K562 (cell line): ENCODE measurements around the gene MTA1. TPM values are rescaled to one million over a fixed set of nuclear protein-coding genes. Genes with fewer than 3 reads are reported as not detected.

Experiments used
- ATAC-seq: fragments of 200-7000 bp; cut with Tn5 transposase; 3 replicates; pipeline ENCODE4 v1.9.1; 2020; ENCODE audit warnings: moderate library complexity
- BruUV-seq: library from RNA; stranded (reverse); fragments of 400-500 nt; replicated peaks from 2 replicates; lab custom pipeline; 2021; lab: Mats Ljungman, UMichigan
- CTCF ChIA-PET: fragments of 300-600 bp; formaldehyde crosslinking; extraction: SDS; loops from one replicate; lab custom pipeline; 2021; ENCODE audit warnings: low intra/inter-chr PET ratio; lab: Yijun Ruan, JAX
- POLR2A ChIA-PET: fragments of 300-600, 350-650 bp; sonication (Branson Sonifier 250); formaldehyde crosslinking; extraction: SDS; loops from one replicate; lab custom pipeline; 2021; ENCODE audit warnings: antibody characterized with exemption, inconsistent platforms; lab: Yijun Ruan, JAX
- DNase-seq, 4 experiments: peaks; one replicate each; pipeline versions ENCODE4 v3.0.0 to v3.0.0-alpha.2; 2011 to 2018; ENCODE audit warnings: low spot score in 3 of 4, mixed read lengths in 3 of 4; ENCODE audit errors: extremely low read depth in 1 of 4
- FAIRE-seq: peaks from 2 replicates; lab custom pipeline; 2011; peaks lifted over from hg19 to GRCh38; lab: Jason Lieb, UNC
- H2AFZ ChIP-seq: 2 replicates; pipeline ENCODE4 v1.6.0; 2011; ENCODE audit warnings: low read depth, low read length, control low read depth, inconsistent platforms
- H3K27ac ChIP-seq: fragments of 200-600 bp; 3 replicates; pipeline ENCODE4 v1.8.0; 2011; ENCODE audit warnings: low read depth, mild to moderate bottlenecking, control low read depth, inconsistent platforms, low read length, moderate library complexity, mixed read lengths; ENCODE audit errors: extremely low read depth
- H3K27me3 ChIP-seq, 2 experiments: fragments of 300-600 bp in 1 of 2; 2 replicates in 1 of 2; 3 replicates in 1 of 2; pipeline versions ENCODE4 v1.6.0 to v1.8.0; 2011; ENCODE audit warnings: inconsistent platforms in 2 of 2, low read length in 2 of 2, mild to moderate bottlenecking in 1 of 2, mixed read lengths in 1 of 2, moderate library complexity in 1 of 2; ENCODE audit not compliant: control insufficient read depth in 2 of 2, insufficient read depth in 2 of 2
- H3K36me3 ChIP-seq: fragments of 300-600 bp; 3 replicates; pipeline ENCODE4 v1.8.0; 2011; ENCODE audit warnings: mild to moderate bottlenecking, low read length, inconsistent platforms; ENCODE audit not compliant: control insufficient read depth, insufficient read depth
- H3K4me1 ChIP-seq, 2 experiments: fragments of 200-600 bp in 1 of 2; replicated peaks in 1 of 2; 2 replicates in 1 of 2; 3 replicates in 1 of 2; pipeline versions ENCODE4 v1.5.1 to v1.8.0; 2011; ENCODE audit warnings: inconsistent platforms in 2 of 2, low read length in 2 of 2, mild to moderate bottlenecking in 1 of 2, mixed read lengths in 1 of 2, moderate library complexity in 1 of 2; ENCODE audit not compliant: control insufficient read depth in 2 of 2, insufficient read depth in 2 of 2
- H3K4me2 ChIP-seq: 2 replicates; pipeline ENCODE4 v1.6.1; 2011; ENCODE audit warnings: low read length, control low read depth, inconsistent platforms, mixed read lengths; ENCODE audit not compliant: insufficient read depth
- H3K4me3 ChIP-seq: fragments of 200-600 bp; sonication (generic), shearing (Covaris generic); 2 replicates; pipeline ENCODE4 v1.5.1; 2016; ENCODE audit warnings: control low read depth, inconsistent platforms
- H3K79me2 ChIP-seq: fragments of 200-600 bp; 3 replicates; pipeline ENCODE4 v1.8.0; 2011; ENCODE audit warnings: low read length, inconsistent platforms; ENCODE audit not compliant: control insufficient read depth, insufficient read depth
- H3K9ac ChIP-seq, 2 experiments: 2 replicates each; pipeline versions ENCODE4 v1.6.0 to v1.6.1; 2011; ENCODE audit warnings: low read depth in 2 of 2, low read length in 2 of 2, control low read depth in 1 of 2, inconsistent platforms in 1 of 2, mild to moderate bottlenecking in 1 of 2, mixed read lengths in 1 of 2; ENCODE audit not compliant: insufficient read depth in 1 of 2
- H3K9me1 ChIP-seq: one replicate; pipeline ENCODE4 v1.6.0; 2011; ENCODE audit warnings: inconsistent platforms, mild to moderate bottlenecking, low read length, moderate library complexity; ENCODE audit not compliant: control insufficient read depth, insufficient read depth
- H3K9me3 ChIP-seq: replicated peaks from 2 replicates; pipeline ENCODE4 v1.5.1; 2011; ENCODE audit warnings: low read depth, low read length, inconsistent platforms; ENCODE audit not compliant: control insufficient read depth, insufficient read depth
- H4K20me1 ChIP-seq: replicated peaks from 2 replicates; pipeline ENCODE4 v1.6.1; 2011; ENCODE audit warnings: low read length, inconsistent platforms, mixed read lengths; ENCODE audit not compliant: control insufficient read depth, insufficient read depth
- BDP1 ChIP-seq: IDR thresholded peaks from 3 replicates; pipeline ENCODE4 v1.6.1; 2011; ENCODE audit not compliant: insufficient read length, insufficient read depth
- CEBPZ ChIP-seq: fragments of 150-350 bp; IDR thresholded peaks from 2 replicates; pipeline ENCODE4 v1.6.1; 2014; ENCODE audit warnings: low read depth, mild to moderate bottlenecking, low read length, borderline replicate concordance
- CTBP1 ChIP-seq: fragments of 450-650 bp; IDR thresholded peaks from 2 replicates; pipeline ENCODE4 v1.6.1; 2016; ENCODE audit warnings: borderline replicate concordance
- DACH1 ChIP-seq: fragments of 450-650 bp; IDR thresholded peaks from 2 replicates; pipeline ENCODE4 v1.6.1; 2018; ENCODE audit not compliant: partially characterized antibody
- E2F6 ChIP-seq, 2 experiments: IDR thresholded peaks; 2 replicates each; pipeline ENCODE4 v1.6.1; 2011; ENCODE audit warnings: borderline replicate concordance in 1 of 2, control low read depth in 1 of 2, low read depth in 1 of 2, low read length in 1 of 2, mild to moderate bottlenecking in 1 of 2, mixed read lengths in 1 of 2, moderate library complexity in 1 of 2; ENCODE audit not compliant: insufficient read depth in 1 of 2, insufficient read length in 1 of 2, poor library complexity in 1 of 2, severe bottlenecking in 1 of 2; ENCODE audit errors: extremely low read depth in 1 of 2
- NR1H2 ChIP-seq: sonication (generic); formaldehyde crosslinking; IDR thresholded peaks from 2 replicates; pipeline ENCODE4 v1.4.0; 2020; ENCODE audit warnings: mild to moderate bottlenecking, missing genetic modification reagents
- RBFOX2 ChIP-seq: fragments of 200-400 bp; formaldehyde crosslinking; IDR thresholded peaks from 2 replicates; pipeline ENCODE4 v1.6.1; 2017; ENCODE audit warnings: low read depth, mild to moderate bottlenecking, low read length, moderate library complexity
- RCOR1 ChIP-seq, 2 experiments: IDR thresholded peaks; 2 replicates each; pipeline ENCODE4 v1.6.1; 2012; ENCODE audit warnings: low read depth in 2 of 2, low read length in 2 of 2, borderline replicate concordance in 1 of 2, improper control_type of control experiment in 1 of 2
- SLC30A9 ChIP-seq: fragments of 250-450 bp; sonication (Bioruptor Pico); IDR thresholded peaks from 2 replicates; pipeline ENCODE4 v1.8.0; 2022; ENCODE audit warnings: mild to moderate bottlenecking, moderate library complexity
- ZBTB5 ChIP-seq: fragments of 450-650 bp; IDR thresholded peaks from 2 replicates; pipeline ENCODE4 v1.6.1; 2017; ENCODE audit warnings: antibody characterized with exemption
- ZNF23 ChIP-seq: fragments of 250-450 bp; sonication (Bioruptor Pico); IDR thresholded peaks from 2 replicates; pipeline ENCODE4 v1.4.0; 2020; ENCODE audit warnings: mild to moderate bottlenecking
- ZNF24 ChIP-seq: fragments of 450-650 bp; IDR thresholded peaks from 2 replicates; pipeline ENCODE4 v1.6.1; 2016
- ZNF512 ChIP-seq: IDR thresholded peaks from 2 replicates; pipeline ENCODE4 v1.6.1; 2016; ENCODE audit warnings: missing genetic modification characterization, missing compliant biosample characterization
- ZNF583 ChIP-seq: fragments of 250-450 bp; sonication (Bioruptor Pico); IDR thresholded peaks from 2 replicates; pipeline ENCODE4 v1.4.0; 2020
- WGBS: fragments of 100-300 bp; shearing (Covaris generic); methylation state at CpG from one replicate; pipeline ENCODE4 v1.1.6; 2016; ENCODE audit warnings: low coverage, mixed read lengths; ENCODE audit not compliant: insufficient coverage; ENCODE audit errors: missing lambda C conversion rate; 5-methylcytosine and 5-hydroxymethylcytosine counted together
- in situ Hi-C: fragments of 300-500 bp; cut with MboI; formaldehyde crosslinking; loops from 4 replicates; pipeline ENCODE4 v1.15.0; 2018; ENCODE audit warnings: inconsistent platforms, mixed read lengths
- intact Hi-C: fragments of 100-400 bp; cut with micrococcal nuclease; formaldehyde crosslinking; loops from 2 replicates; pipeline ENCODE4 v1.14.2; 2022
- polyA plus RNA-seq, 8 experiments: library from polyadenylated mRNA; depleted of rRNA in 4 of 8; stranded (reverse) in 5 of 8; unstranded in 3 of 8; fragments of >200 nt; fragmentation: Nextera tagmentation in 2 of 8; fragmentation: Illumina TruSeq in 1 of 8; extraction: Ambion mirVana in 2 of 8; extraction: Trizol in 1 of 8; gene quantifications; 2 replicates each; pipeline versions ENCODE4 v1.2.1 to v1.2.3, GENCODE V29; 2011 to 2014; ENCODE audit warnings: inconsistent platforms in 1 of 8, missing spikeins in 1 of 8
- total RNA-seq, 7 experiments: library from RNA; depleted of rRNA in 6 of 7; stranded (reverse); fragments of >200 nt in 6 of 7; fragmentation: Illumina TruSeq in 2 of 7; extraction: Trizol in 2 of 7; gene quantifications; 2 replicates each; pipeline versions ENCODE4 v1.2.1 to v1.2.3, GENCODE V29; 2011 to 2021; ENCODE audit warnings: low replicate concordance in 1 of 7

The MTA1 gene
- total and polyA plus RNA-seq, 9 of the 15 experiments (the other 6 are each of a cell fraction or from before 2014, with no cell fraction given) = 0.13 to 118 (median 32.3) TPM

- DNase-seq (no peak), ATAC-seq (0 out of 3 replicates have a peak, but pooled peaks have one; percentile 18), FAIRE-seq (no peak)
- H3K79me2 ChIP-seq = no peaks in the 10 kb centered on the region
- in situ Hi-C loops (no loop called here), intact Hi-C loops (no loop called here)
- whole genome bisulfite sequencing = 24% methylated on average over 13 of the region's 29 CpGs
- no peak overlapping the region for H2AFZ ChIP-seq
- no peaks in the 10 kb centered on the region for H4K20me1 ChIP-seq
- no peaks in the 10 kb centered on the region for H3K9me1 ChIP-seq
- H3K9me3 ChIP-seq = no peaks in the 10 kb centered on the region
- CTCF ChIA-PET = no interaction called here
- H3K27ac ChIP-seq = no peak overlapping the region
- BruUV-seq = no TSS peak
- peaks cover 0 to 22% of the 10 kb centered on the region in 2 experiments; a peak in 2 of 5 replicates for H3K4me1 ChIP-seq
- H3K36me3 ChIP-seq = no peaks in the 10 kb centered on the region
- POLR2A ChIA-PET = interaction anchor here (0.6 to 1.0 kb wide), 2 partner anchors 10 to 595 kb away, joined by 3 to 5 read pairs; no protein-coding TSS in a partner anchor
- no peak overlapping the region for H3K4me3 ChIP-seq
- no peak overlapping the region for H3K9ac ChIP-seq
- no peak overlapping the region for H3K4me2 ChIP-seq
- peaks cover 12 to 32% of the 10 kb centered on the region in 2 experiments for H3K27me3 ChIP-seq
- TF ChIP-seq DACH1 (no peak), RBFOX2 (no peak), CTBP1 (no peak), RCOR1 (IDR thresholded peaks at IDR 0.05; ENCODE audit: borderline replicate concordance in 1 of 2, low read depth in 2 of 2, low read length in 2 of 2) (no peak), ZBTB5 (no peak), BDP1 (no peak), SLC30A9 (no peak), ZNF512 (tag) (no peak), ZNF23 (CRISPR knock-in tag) (no peak), ZNF24 (no peak), E2F6 (IDR thresholded peaks at IDR 0.05; ENCODE audit: borderline replicate concordance in 1 of 2, extremely low read depth in 1 of 2, insufficient read depth in 1 of 2, insufficient read length in 1 of 2, low read depth in 1 of 2, low read length in 1 of 2, poor library complexity in 1 of 2, severe bottlenecking in 1 of 2) (no peak), CEBPZ (no peak), NR1H2 (CRISPR knock-in tag) (no peak), ZNF583 (CRISPR knock-in tag) (no peak)
Observed at GRCh38 chr14:105503935-105504692, 84.5 kb downstream of the MTA1 start.
